ENCODE measurements around the gene KRTAP4-11. TPM values are rescaled to one million over a fixed set of nuclear protein-coding genes. Genes with fewer than 3 reads are reported as not detected.
"Not testable (repeated sequence)": the region's sequence is repeated elsewhere in the genome, so short reads cannot be mapped to it uniquely, and the experiment has no call there.

The KRTAP4-11 gene
- total RNA-seq (not detected), polyA plus RNA-seq (ENCODE audit: insufficient read depth, low read depth, low replicate concordance) (not detected)
- long read RNA-seq, donor 1: 0 reads
- long read RNA-seq, donor 2: 0 reads

DNA sequence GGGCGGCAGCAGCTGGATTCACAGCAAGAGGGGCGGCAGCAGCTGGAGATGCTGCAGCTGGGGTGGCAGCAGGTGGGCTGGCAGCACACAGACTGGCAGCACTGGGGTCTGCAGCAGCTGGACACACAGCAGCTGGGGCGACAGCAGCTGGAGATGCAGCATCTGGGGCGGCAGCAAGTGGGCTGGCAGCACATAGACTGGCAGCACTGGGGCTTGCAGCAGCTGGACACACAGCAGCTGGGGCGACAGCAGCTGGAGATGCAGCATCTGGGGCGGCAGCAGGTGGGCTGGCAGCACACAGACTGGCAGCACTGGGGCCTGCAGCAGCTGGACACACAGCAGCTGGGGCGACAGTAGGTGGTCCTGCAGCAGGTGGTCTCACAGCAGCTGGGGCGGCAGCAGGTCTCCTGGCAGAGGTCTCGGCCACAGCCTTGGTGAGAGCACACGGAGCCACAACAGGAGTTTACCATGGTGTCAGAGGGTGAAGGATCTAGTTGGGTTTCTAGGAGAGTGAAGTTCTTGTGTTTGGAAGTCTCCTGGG, at the start of gene KRTAP4-11:
Gene KRTAP4-11, minus strand, starts transcription at position 528 of the 541 bp plus-strand sequence. Its CDS starts 58 bp downstream, at position 470.
- intact Hi-C loops (cut with DNase I; ENCODE audit: low total_unique reads); H3K4me3 ChIP-seq; H3K27ac ChIP-seq; DNase-seq; H3K27me3 ChIP-seq; H3K4me1 ChIP-seq; H3K36me3 ChIP-seq (ENCODE audit: low read depth, missing control alignments); H3K9me3 ChIP-seq: not testable (repeated sequence)
- 83 to 88% methylated on average over 8 to 10 of the region's 10 CpGs for WGBS, 2 donors

DNA sequence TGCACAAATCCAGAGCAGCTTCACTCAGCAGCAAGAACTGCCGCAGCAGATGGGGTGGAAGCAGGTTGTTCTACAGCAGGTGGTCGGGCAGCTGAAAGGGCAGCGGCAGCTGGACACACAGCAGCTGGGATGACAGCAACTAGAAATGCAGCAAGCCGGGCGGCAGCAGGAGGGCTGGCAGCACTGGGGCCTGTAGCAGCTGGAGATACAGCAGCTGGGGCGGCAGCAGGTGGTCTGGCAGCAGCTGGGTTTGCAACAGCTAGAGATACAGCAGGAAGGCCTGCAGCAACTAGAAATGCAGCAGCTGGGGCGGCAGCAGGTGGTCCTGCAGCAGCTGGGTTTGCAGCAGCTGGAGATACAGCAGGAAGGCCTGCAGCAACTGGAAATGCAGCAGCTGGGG, 49.4 kb upstream of the KRTAP4-11 start:
- no peak overlapping the region for H3K4me3 ChIP-seq
- WGBS, 2 donors: 78 to 84% methylated on average over 6 to 7 of the region's 7 CpGs
- intact Hi-C loops (cut with DNase I; ENCODE audit: low total_unique reads): no loop called here

GRCh38 chr17:41163828-41164227, 45.7 kb upstream of the KRTAP4-11 start:
- no peak for DNase-seq
- Histone ChIP-seq H3K27ac (no peak overlapping the region), H3K4me3 (no peak overlapping the region), H3K9me3 (no peaks in the 10 kb centered on the region), H3K4me1 (no peaks in the 10 kb centered on the region), H3K27me3 (no peaks in the 10 kb centered on the region), H3K36me3 (ENCODE audit: low read depth, missing control alignments) (no peaks in the 10 kb centered on the region)
- no peak for TF ChIP-seq POLR2A (IDR thresholded peaks at IDR 0.05)
- intact Hi-C loops (cut with DNase I; ENCODE audit: low total_unique reads): no loop called here
- WGBS, 2 donors: 81 to 83% methylated on average over 7 of the region's 7 CpGs

More for the DNA sequence above, 49.4 kb upstream of the KRTAP4-11 start:
- Histone ChIP-seq H3K4me1 (no peaks in the 10 kb centered on the region), H3K9me3 (no peaks in the 10 kb centered on the region), H3K36me3 (ENCODE audit: low read depth, missing control alignments) (no peaks in the 10 kb centered on the region), H3K27me3 (no peaks in the 10 kb centered on the region), H3K27ac (no peak overlapping the region)
- TF ChIP-seq CTCF (IDR thresholded peaks at IDR 0.05) (no peak), POLR2A (IDR thresholded peaks at IDR 0.05) (no peak)
- DNase-seq: no peak

DNA sequence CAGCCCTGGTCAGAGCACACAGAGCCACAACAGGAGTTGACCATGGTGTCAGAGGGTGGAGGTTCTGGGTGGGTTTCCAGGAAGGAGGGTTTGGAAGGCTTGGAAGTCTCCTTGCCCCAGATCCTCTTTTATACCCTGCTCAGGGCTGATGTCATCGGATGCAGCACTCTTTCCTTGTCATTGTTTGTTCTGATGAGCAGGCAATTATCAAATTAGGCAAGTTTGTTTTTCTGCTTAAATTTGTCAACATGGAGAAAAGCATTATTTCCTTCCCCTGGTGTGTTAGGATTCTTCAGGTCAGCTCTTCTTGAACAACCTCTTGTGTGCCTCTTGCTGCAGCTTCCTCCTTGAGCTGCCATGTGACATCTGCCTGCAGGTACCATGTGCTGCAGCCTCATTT, 42.5 kb upstream of the KRTAP4-11 start, which contains the start of gene KRTAP4-4:
Gene KRTAP4-4, minus strand, starts transcription at position 101 of the 400 bp plus-strand sequence. Its CDS starts 57 bp downstream, at position 44.
- 86 to 100% methylated on average over 1 of the region's 1 CpG for WGBS, 2 donors
- Histone ChIP-seq H3K9me3 (no peaks in the 10 kb centered on the region), H3K27me3 (no peaks in the 10 kb centered on the region), H3K4me3 (no peak within 1 kb of the TSS), H3K4me1 (no peaks in the 10 kb centered on the region), H3K27ac (no peak within 1 kb of the TSS), H3K36me3 (ENCODE audit: low read depth, missing control alignments) (no peaks in the 10 kb centered on the region)
- intact Hi-C loops (cut with DNase I; ENCODE audit: low total_unique reads): no loop called here
- no peak for TF ChIP-seq POLR2A (IDR thresholded peaks at IDR 0.05)
- no peak for TF ChIP-seq CTCF (IDR thresholded peaks at IDR 0.05)
- no peak for DNase-seq

DNA sequence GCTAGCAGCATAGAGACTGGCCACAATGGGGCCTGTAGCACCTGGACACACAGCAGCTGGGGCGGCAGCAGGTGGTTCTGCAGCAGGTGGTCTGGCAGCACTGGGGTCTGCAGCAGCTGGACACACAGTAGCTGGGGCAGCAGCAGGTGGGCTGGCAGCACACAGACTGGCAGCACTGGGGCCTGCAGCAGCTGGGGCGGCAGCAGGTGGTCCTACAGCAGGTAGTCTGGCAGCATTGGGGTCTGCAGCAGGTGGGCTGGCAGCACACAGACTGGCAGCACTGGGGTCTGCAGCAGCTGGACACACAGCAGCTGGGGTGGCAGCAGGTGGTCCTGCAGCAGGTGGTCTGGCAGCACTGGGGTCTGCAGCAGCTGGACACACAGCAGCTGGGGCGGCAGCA, 42.0 kb upstream of the KRTAP4-11 start:
- intact Hi-C loops (cut with DNase I; ENCODE audit: low total_unique reads); H3K4me1 ChIP-seq; H3K4me3 ChIP-seq; DNase-seq; H3K36me3 ChIP-seq (ENCODE audit: low read depth, missing control alignments); H3K27me3 ChIP-seq; H3K27ac ChIP-seq; H3K9me3 ChIP-seq: not testable (repeated sequence)
- 93% methylated on average over 3 of the region's 3 CpGs; no CpG with 5 or more reads in 1 of the 2 donors for WGBS, 2 donors

DNA sequence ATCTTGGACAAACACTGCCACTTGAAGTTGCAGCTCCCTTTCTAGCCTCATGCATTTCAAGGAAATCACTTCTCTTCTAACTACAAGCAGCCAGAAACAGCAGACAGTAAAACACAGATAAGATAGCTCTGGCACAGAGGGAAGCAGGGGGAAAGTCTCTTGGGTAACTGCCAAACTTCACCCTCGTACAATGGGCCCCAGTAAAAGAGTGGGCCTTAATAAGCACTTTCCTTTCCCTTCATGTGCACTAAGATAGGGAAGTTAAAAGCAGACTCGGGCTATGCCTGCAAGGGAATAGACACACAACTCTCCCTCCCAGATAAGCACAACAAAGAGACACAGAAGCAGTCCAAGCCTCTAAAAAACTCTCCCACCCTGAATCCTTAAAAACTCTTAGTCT, 35.7 kb upstream of the KRTAP4-11 start:
- DNase-seq: peak; percentile 41
- intact Hi-C loops (cut with DNase I; ENCODE audit: low total_unique reads): no loop called here
- H3K27me3 ChIP-seq: no peaks in the 10 kb centered on the region
- H3K4me1 ChIP-seq: no peaks in the 10 kb centered on the region
- WGBS, 2 donors: 18 to 38% methylated on average over 2 of the region's 2 CpGs
- TF ChIP-seq POLR2A (IDR thresholded peaks at IDR 0.05): no peak
- TF ChIP-seq CTCF (IDR thresholded peaks at IDR 0.05): no peak
- no peaks in the 10 kb centered on the region for H3K36me3 ChIP-seq (ENCODE audit: low read depth, missing control alignments)
- no peaks in the 10 kb centered on the region for H3K9me3 ChIP-seq
- no peak overlapping the region for H3K4me3 ChIP-seq
- H3K27ac ChIP-seq: no peak overlapping the region
